ENCODE results near the gene GJB2.
A peak's percentile ranks its signal among the peaks of the same experiment; 100 is the strongest.

The GJB2 gene

GRCh38 chr13:20191311-20192157, 1.2 kb downstream of the GJB2 start:
- DNase-seq = no peak

GRCh38 chr13:20190481-20191310, 2.0 kb downstream of the GJB2 start:
- DNase-seq = no peak

GRCh38 chr13:20190076-20190475, 2.7 kb downstream of the GJB2 start:
- no peak for DNase-seq

GRCh38 chr13:20188667-20189553, 3.8 kb downstream of the GJB2 start:
- no peak for DNase-seq

- DNase-seq = no peak
Measured at GRCh38 chr13:20186771-20187170, 6.0 kb downstream of the GJB2 start.

- peak; percentile 22 for DNase-seq
Measured at GRCh38 chr13:20185366-20186056, 7.2 kb downstream of the GJB2 start.

GRCh38 chr13:20182231-20182846, 10.4 kb downstream of the GJB2 start:
- peak; percentile 55 for DNase-seq

GRCh38 chr13:20181188-20181587, 11.6 kb downstream of the GJB2 start:
- no peak for DNase-seq

GRCh38 chr13:20178156-20178555, 14.6 kb downstream of the GJB2 start:
- no peak for DNase-seq

GRCh38 chr13:20177049-20177831, 15.5 kb downstream of the GJB2 start:
- DNase-seq = no peak

- DNase-seq = no peak
Measured at GRCh38 chr13:20175907-20176652, 16.7 kb downstream of the GJB2 start.

GRCh38 chr13:20175406-20175794, 17.3 kb downstream of the GJB2 start:
- DNase-seq = no peak

- no peak for DNase-seq
Measured at GRCh38 chr13:20174656-20175405, 17.9 kb downstream of the GJB2 start.

GRCh38 chr13:20173116-20173746, 19.5 kb downstream of the GJB2 start:
- DNase-seq = no peak

- no peak for DNase-seq
Measured at GRCh38 chr13:20171364-20171763, 21.4 kb downstream of the GJB2 start.

- DNase-seq = no peak
Measured at GRCh38 chr13:20170921-20171320, 21.8 kb downstream of the GJB2 start.

- DNase-seq = no peak
Measured at GRCh38 chr13:20168396-20168795, 24.3 kb downstream of the GJB2 start.

- DNase-seq = no peak
Measured at GRCh38 chr13:20165417-20166257, 27.1 kb downstream of the GJB2 start.

Measured in NCI-H1694 (cell line).